ENCODE results near the gene BCL2A1. TPM values are rescaled to one million over a fixed set of nuclear protein-coding genes. Genes with fewer than 3 reads are reported as not detected.

BCL2A1 gene
- polyA plus RNA-seq, 1 experiment: not detected

DNA sequence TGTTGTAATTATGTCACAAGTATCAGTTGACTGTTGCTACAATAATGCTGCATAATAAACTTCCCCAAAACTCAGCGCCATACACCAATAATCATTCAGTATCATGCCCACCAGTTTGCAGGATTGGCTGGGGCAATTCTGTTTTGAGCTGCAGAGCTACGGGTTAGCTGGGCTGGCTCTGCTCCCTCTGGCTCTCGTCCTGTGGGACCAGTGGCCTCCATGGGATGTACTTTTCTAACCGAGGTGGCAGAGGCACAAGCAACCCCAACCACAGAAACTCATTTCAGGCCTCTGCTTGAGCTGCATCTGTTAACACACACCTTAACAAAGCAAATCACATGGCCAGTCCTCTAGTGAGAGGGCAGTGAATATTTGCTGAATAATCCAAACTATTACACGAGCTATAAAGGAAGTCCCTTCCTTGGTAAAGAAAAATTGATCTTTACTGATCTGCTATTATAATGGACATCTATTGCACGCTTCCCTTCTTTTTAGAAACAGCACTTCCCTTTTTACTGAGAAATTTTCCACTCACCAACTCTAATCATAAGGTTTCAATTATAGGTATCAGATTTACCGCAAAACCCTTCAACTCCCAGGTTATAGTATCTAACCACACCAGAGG is 10.9 kb upstream of the BCL2A1 start:
- CTCF ChIA-PET: interaction anchor here (0.6 to 1.3 kb wide), 5 partner anchors 11 to 1067 kb away, joined by 3 to 5 read pairs (median 4); no protein-coding TSS in a partner anchor
- Histone ChIP-seq H3K27me3 (ENCODE audit: control insufficient read depth, insufficient read depth, low read length) (no peaks in the 10 kb centered on the region; the same call in 1 of the 2 replicates), H3K4me3 (ENCODE audit: low read depth, low read length) (no peak overlapping the region), H3K36me3 (ENCODE audit: control insufficient read depth, insufficient read depth, low read length) (no peaks in the 10 kb centered on the region)
- TF ChIP-seq, protein P1, sequence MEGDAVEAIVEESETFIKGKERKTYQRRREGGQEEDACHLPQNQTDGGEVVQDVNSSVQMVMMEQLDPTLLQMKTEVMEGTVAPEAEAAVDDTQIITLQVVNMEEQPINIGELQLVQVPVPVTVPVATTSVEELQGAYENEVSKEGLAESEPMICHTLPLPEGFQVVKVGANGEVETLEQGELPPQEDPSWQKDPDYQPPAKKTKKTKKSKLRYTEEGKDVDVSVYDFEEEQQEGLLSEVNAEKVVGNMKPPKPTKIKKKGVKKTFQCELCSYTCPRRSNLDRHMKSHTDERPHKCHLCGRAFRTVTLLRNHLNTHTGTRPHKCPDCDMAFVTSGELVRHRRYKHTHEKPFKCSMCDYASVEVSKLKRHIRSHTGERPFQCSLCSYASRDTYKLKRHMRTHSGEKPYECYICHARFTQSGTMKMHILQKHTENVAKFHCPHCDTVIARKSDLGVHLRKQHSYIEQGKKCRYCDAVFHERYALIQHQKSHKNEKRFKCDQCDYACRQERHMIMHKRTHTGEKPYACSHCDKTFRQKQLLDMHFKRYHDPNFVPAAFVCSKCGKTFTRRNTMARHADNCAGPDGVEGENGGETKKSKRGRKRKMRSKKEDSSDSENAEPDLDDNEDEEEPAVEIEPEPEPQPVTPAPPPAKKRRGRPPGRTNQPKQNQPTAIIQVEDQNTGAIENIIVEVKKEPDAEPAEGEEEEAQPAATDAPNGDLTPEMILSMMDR (IDR thresholded peaks at IDR 0.05; ENCODE audit: insufficient read depth, low read depth, low read length): no peak
- POLR2A ChIA-PET: interaction anchor here (0.6 kb wide), 1 partner anchor 8 kb away, joined by 6 read pairs; no protein-coding TSS in a partner anchor
- DNase-seq (ENCODE audit: low read depth): no peak

DNA sequence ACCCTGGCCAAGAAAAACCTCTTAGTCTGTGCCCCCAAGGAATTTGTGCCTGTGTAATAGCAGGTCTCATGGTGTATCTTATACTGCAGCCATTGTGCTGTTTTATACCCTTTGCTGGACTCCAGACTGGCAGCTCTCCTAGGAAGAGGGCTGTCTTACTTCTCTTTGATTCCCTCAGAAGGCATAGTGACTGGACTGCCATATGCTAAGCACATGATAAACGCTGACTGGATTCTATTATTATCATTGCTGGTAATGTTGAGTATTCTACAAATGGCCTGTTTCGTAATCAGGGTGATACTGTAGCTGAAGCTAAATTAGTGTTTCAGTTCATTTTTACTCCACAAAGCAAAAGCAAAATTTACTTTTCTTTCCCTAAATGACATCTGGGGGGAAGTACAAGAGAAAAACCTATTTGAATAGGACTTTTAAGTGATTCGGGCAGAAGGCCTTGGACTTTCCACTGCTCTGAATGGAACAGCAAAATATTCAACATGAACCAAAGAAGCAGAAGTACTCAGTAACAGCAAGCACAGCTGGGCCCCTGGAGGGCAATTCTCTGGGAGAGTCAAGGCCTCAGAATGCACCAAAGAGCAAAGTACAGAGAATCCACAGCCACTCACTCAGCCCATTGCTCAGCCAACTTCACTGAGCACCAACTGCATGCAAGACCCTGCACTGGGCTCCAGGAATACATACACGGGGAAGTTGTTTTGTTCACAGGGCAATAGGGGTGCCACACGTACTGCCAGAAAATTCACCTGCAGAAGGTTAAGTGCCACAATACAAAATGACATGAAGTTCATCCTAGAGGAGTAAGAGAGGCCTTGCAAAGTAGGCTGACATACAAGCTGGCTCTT is 7.9 kb upstream of the BCL2A1 start:
- DNase-seq (ENCODE audit: low read depth): peak; percentile 37
- Histone ChIP-seq H3K27me3 (ENCODE audit: control insufficient read depth, insufficient read depth, low read length) (no peaks in the 10 kb centered on the region; the same call in 1 of the 2 replicates), H3K36me3 (ENCODE audit: control insufficient read depth, insufficient read depth, low read length) (no peaks in the 10 kb centered on the region), H3K4me3 (ENCODE audit: low read depth, low read length) (no peak overlapping the region)
- POLR2A ChIA-PET: no interaction called here
- CTCF ChIA-PET: interaction anchor here (0.8 to 1.4 kb wide), 2 partner anchors 14 to 639 kb away, joined by 3 to 7 read pairs; no protein-coding TSS in a partner anchor
- TF ChIP-seq, protein P1 (IDR thresholded peaks at IDR 0.05; ENCODE audit: insufficient read depth, low read depth, low read length): no peak

DNA sequence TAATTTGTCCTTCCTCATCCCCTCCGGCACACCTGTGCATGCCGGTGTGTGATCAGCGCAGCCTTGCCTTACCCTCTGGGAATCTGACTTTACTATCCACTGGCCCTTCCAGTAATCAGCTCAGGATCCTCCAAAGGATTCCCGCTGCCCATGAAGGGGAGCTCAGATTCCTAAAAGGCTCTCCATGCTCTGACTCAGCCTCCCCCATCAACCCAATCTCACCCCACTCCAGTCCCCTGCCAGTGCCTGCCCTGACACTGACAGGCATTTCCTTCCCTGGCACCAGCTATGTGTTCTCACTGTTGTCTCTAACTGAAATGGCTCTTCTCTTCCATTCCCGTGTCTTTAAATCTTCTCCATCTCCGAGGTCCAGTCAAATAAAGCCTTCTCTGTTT is 7.3 kb upstream of the BCL2A1 start:
- Histone ChIP-seq H3K27me3 (ENCODE audit: control insufficient read depth, insufficient read depth, low read length) (no peaks in the 10 kb centered on the region), H3K4me3 (ENCODE audit: low read depth, low read length) (no peak overlapping the region), H3K36me3 (ENCODE audit: control insufficient read depth, insufficient read depth, low read length) (no peaks in the 10 kb centered on the region)
- POLR2A ChIA-PET: no interaction called here
- DNase-seq (ENCODE audit: low read depth): no peak
- CTCF ChIA-PET: interaction anchor here (0.6 to 0.8 kb wide), 2 partner anchors 12 to 639 kb away, joined by 3 read pairs; no protein-coding TSS in a partner anchor
- TF ChIP-seq, protein P1 (IDR thresholded peaks at IDR 0.05; ENCODE audit: insufficient read depth, low read depth, low read length): no peak

DNA sequence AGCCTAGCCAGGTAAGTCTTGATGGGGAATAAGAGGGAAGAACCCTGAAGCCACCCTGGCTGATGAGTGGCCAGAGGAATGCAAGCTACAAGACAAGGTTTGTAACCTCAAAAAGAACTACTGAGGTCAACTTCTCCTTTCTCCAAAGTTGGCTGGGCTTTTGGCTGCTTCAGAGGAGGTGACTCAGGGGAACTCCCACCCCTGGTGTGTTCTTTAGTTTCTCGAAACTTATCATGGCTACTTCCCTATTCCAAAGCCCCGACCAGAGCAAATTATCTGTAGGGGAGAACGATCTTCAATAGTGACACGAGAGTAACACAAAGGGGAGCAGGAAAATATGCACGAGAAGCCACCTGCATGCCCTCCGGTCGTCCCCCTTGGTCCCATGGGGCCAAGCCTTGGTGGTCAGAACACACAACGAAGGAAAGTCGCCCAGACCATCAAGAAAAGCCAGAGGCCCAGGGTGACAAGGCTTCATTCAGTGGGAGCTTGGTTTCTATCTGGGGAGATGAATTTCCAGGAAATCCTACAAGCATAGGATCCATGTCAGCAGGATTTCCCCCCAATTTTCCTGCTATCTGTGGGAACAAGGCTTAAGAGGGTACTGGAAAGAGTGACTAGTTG is 6.5 kb upstream of the BCL2A1 start:
- Histone ChIP-seq H3K4me3 (ENCODE audit: low read depth, low read length) (no peak overlapping the region), H3K36me3 (ENCODE audit: control insufficient read depth, insufficient read depth, low read length) (no peaks in the 10 kb centered on the region), H3K27me3 (ENCODE audit: control insufficient read depth, insufficient read depth, low read length) (no peaks in the 10 kb centered on the region)
- ChIA-PET POLR2A (no interaction called here), CTCF (interaction anchor here (0.6 kb wide), 1 partner anchor 13 kb away, joined by 3 read pairs; no protein-coding TSS in a partner anchor)
- TF ChIP-seq, protein P1 (IDR thresholded peaks at IDR 0.05; ENCODE audit: insufficient read depth, low read depth, low read length): no peak
- DNase-seq (ENCODE audit: low read depth): no peak

Measured in BJ (cell line).